Fibroblast of mammary gland (primary cell): Measurements from ENCODE around the gene PCID2.

ENCODE experiments used
- DNase-seq: peaks from one replicate; pipeline ENCODE4 v3.0.0-alpha.2; 2010; ENCODE audit warnings: low read depth
- H3K4me3 ChIP-seq: 2 replicates; pipeline ENCODE4 v1.5.1; 2011; ENCODE audit warnings: low read depth, mild to moderate bottlenecking, low read length, moderate library complexity; ENCODE audit not compliant: control insufficient read depth
- CTCF ChIP-seq: conservative IDR thresholded peaks from 2 replicates; pipeline ENCODE4 v1.5.1; 2011; ENCODE audit warnings: low read depth, low read length, inconsistent platforms; ENCODE audit not compliant: control insufficient read depth, insufficient read depth

Gene PCID2

GRCh38 chr13:113209336-113209758 lies 878 bp upstream of the PCID2 start, which contains the start of gene CUL4A:
Gene CUL4A (plus strand): TSS chr13:113209613. CDS start chr13:113209628, 15 bp downstream.
- no peak for TF ChIP-seq CTCF
- DNase-seq, result peak; percentile 59
- peak within 1 kb of the TSS; percentile 60 for H3K4me3 ChIP-seq

- no peak for TF ChIP-seq CTCF
- peak overlapping the region; percentile 52 for H3K4me3 ChIP-seq
- peak; percentile 57 for DNase-seq
These were observed 514 bp downstream of the PCID2 start for GRCh38 chr13:113207890-113208420.

- H3K4me3 ChIP-seq, result peak overlapping the region; percentile 52
- DNase-seq, result no peak
- TF ChIP-seq CTCF, result no peak
These were observed 1.0 kb downstream of the PCID2 start for GRCh38 chr13:113207460-113207859.

- DNase-seq, result peak; percentile 49
- H3K4me3 ChIP-seq, result no peak overlapping the region
- no peak for TF ChIP-seq CTCF
These were observed 3.0 kb downstream of the PCID2 start for GRCh38 chr13:113205428-113205931.

GRCh38 chr13:113204378-113204734 lies 4.1 kb downstream of the PCID2 start:
- TF ChIP-seq CTCF, result no peak
- H3K4me3 ChIP-seq, result no peak overlapping the region
- DNase-seq, result no peak

- TF ChIP-seq CTCF, result no peak
- H3K4me3 ChIP-seq, result no peak overlapping the region
- no peak for DNase-seq
These were observed 4.7 kb downstream of the PCID2 start for GRCh38 chr13:113203507-113204377.
